ENCODE measurements around the gene AFP. TPM values are rescaled to one million over a fixed set of nuclear protein-coding genes. Genes with fewer than 3 reads are reported as not detected.

AFP gene
- total and polyA plus RNA-seq, 10 of the 15 experiments (the other 5 are each of a cell fraction or from before 2014, with no cell fraction given) = 0.72 TPM; not detected in 9

GRCh38 chr4:73408181-73408867, 27.7 kb upstream of the AFP start:
- POLR2A ChIA-PET = no interaction called here
- Histone ChIP-seq H3K27ac (ENCODE audit: control insufficient read depth, insufficient read depth) (no peak overlapping the region), H3K36me3 (ENCODE audit: control insufficient read depth in 2 of 2, insufficient read depth in 2 of 2, low read length in 1 of 2) (no peaks in the 10 kb centered on the region), H3K4me1 (ENCODE audit: control insufficient read depth, insufficient read depth, low read length) (no peaks in the 10 kb centered on the region), H3K4me2 (ENCODE audit: control insufficient read depth, insufficient read depth) (no peak overlapping the region), H2AFZ (ENCODE audit: control insufficient read depth, low read depth, low read length) (no peak overlapping the region), H3K9ac (ENCODE audit: control insufficient read depth, insufficient read depth, low read length) (no peak overlapping the region), H3K79me2 (ENCODE audit: control insufficient read depth, insufficient read depth, low read length) (no peaks in the 10 kb centered on the region), H3K4me3 (no peak overlapping the region), H3K27me3 (replicated peaks in 1 of 2; ENCODE audit: control insufficient read depth in 2 of 2, insufficient read depth in 2 of 2, low read length in 1 of 2) (peaks cover 0 to 3% of the 10 kb centered on the region in 2 experiments; a peak in 1 of 4 replicates), H4K20me1 (ENCODE audit: control insufficient read depth, insufficient read depth) (no peaks in the 10 kb centered on the region), H3K9me3 (replicated peaks; ENCODE audit: control insufficient read depth, insufficient read depth, low read length) (no peaks in the 10 kb centered on the region)
- intact Hi-C loops (cut with micrococcal nuclease; ENCODE audit: unreplicated experiment) = no loop called here
- TF ChIP-seq GABPA (IDR thresholded peaks at IDR 0.05; ENCODE audit: low read depth) (no peak), MLLT1 (IDR thresholded peaks at IDR 0.05) (no peak), RB1 (IDR thresholded peaks at IDR 0.05; ENCODE audit: borderline replicate concordance) (no peak), BRCA1 (IDR thresholded peaks at IDR 0.05; ENCODE audit: low read depth, low read length) (no peak), IKZF1 (conservative IDR thresholded peaks at IDR 0.05) (no peak), NBN (IDR thresholded peaks at IDR 0.05) (no peak), MTA3 (IDR thresholded peaks at IDR 0.05; ENCODE audit: borderline replicate concordance, low read length) (no peak), LARP7 (IDR thresholded peaks at IDR 0.05) (no peak), ZBTB4 (CRISPR knock-in tag; IDR thresholded peaks at IDR 0.05) (no peak), CREB1 (IDR thresholded peaks at IDR 0.05; ENCODE audit: low read depth) (no peak), POLR2AphosphoS5 (IDR thresholded peaks at IDR 0.05; ENCODE audit: low read length) (no peak)
- WGBS (ENCODE audit: insufficient coverage, insufficient replicate concordance, low lambda C conversion rate, missing lambda C conversion rate) = 6% methylated on average over 4 of the region's 4 CpGs
- no peak for FAIRE-seq
- in situ Hi-C loops (cut with MboI) = no loop called here
- SMC1A ChIA-PET (ENCODE audit: uncharacterized antibody, unreplicated experiment) = no interaction called here
- ATAC-seq = no peak
- DNase-seq (ENCODE audit: low read depth, low spot score) = no peak
- CTCF ChIA-PET = no interaction called here
- BruUV-seq (replicated peaks) = no TSS peak
- RAD21 ChIA-PET (ENCODE audit: unreplicated experiment) = no interaction called here
